NOMO-1 (cell line): ENCODE measurements around the gene PLEKHG5.

Experiments
- DNase-seq, 2 experiments: peaks; one replicate each; lab custom pipeline; 2025; ENCODE audit not compliant: unreplicated experiment in 2 of 2; lab: John Stamatoyannopoulos, UW

Gene PLEKHG5

DNA sequence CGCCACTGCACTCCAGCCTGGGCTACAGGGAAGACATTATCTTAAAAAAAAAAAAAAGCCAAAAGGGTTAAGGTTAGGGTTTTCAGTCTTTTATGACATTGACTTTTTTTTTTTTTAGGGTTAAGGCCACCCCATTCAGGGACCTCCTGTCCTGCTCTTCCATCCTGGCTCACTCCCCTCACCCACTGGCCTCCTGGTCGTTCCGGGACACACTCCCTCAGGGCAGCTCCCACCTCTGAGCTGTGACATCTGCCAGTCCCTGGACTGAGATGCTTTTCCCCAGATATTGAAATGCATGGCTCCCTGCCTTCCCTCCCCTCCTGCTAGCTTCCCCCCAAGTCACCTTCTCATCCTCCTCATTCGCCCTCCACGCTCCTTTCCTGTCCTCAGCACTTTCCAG lies 9.6 kb downstream of the PLEKHG5 start:
- no peak for DNase-seq

DNA sequence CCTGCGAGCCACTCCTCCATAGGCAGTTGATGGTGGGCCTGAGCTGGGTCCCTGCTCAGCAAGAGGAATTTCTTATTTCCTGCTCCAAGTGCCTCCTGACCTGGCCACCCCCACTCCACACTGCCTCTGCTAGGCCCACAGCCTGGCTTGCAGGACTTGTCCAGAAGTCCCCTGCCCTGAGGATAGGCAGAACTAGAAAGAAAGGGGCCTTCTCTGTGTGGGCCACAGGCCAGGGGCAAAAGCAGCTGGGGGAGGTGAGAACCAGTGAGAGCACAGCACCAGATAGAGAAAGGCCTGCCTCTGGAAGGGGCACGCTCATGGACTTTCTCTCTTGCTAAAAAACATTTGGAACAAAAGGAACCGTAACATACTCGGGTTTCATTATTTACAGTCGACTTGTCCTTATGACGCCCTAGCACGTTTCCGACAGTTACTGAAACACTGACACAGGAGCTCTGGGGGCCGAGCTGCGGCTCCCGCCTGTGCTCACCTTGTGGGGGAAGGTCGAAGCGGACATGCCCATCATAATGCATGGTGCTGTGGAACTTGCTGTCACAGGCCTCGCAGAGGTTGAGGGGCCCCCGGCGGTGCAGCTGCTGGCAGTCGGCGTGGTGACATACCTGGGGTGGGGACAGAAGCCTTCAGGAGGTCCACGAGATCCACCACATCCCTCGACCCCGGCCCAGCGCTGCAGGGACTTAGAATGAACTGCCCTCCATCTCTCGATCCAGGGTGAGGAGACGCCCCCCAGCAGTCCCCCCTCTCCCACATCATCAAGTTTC lies 14.2 kb downstream of the PLEKHG5 start:
- DNase-seq: no peak

DNA sequence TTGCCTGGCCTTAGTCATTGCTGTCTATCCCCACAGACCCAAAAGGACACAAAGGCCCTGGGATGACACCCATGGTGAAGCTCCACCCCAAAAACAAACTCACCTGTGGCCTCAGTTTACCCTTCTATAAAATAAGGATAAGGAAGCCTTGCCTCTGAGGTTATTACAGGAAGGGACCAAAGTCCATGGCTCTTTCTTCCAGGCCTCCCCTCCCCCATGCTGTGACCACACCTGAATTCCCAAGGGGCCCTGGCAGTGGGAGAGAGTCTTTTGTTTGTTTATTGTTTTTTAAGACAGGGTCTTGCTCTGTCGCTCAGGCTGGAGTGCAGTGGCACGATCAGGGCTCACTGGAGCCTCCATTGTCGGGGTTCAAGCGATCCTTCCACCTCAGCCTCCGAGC lies 15.0 kb downstream of the PLEKHG5 start:
- no peak for DNase-seq

DNA sequence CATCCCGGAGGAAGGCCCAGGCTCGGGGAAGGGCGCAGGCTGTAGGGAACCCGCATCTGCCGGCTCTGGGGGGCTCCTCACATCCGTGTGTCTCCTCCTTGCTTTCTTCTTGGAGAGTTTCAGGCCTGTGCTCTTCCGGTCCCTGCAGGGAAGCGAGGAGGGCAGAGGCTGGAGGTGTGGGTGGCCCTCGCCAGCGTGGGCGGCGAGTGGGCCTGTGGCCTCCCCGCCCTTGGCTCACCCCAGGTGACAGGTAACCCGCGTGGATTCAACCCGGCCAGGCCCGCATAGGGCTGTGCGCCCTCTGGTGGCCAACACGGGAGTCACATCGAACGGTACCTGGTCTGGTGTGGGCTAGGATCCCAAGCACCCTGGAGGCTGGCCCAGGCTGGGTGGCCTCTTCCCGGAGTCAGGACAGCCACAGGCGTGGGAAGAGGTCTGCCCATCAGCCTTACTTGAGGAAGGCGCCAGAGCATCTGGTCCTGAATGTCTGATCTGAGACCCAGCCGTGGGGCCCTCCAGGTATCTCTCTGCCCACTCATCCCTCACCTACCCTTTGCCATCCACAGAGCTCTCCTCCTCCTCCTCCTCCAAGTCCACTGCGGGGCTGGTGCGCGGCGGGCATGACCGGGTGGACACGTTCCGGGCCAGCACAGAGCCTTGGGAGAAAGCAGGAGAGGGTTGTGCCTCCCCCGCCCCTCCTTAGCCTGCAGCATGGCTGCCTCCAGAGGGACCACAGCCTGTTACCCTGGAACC lies 15.9 kb downstream of the PLEKHG5 start:
- DNase-seq: peak in 1 of 2 experiments; percentile 36

DNA sequence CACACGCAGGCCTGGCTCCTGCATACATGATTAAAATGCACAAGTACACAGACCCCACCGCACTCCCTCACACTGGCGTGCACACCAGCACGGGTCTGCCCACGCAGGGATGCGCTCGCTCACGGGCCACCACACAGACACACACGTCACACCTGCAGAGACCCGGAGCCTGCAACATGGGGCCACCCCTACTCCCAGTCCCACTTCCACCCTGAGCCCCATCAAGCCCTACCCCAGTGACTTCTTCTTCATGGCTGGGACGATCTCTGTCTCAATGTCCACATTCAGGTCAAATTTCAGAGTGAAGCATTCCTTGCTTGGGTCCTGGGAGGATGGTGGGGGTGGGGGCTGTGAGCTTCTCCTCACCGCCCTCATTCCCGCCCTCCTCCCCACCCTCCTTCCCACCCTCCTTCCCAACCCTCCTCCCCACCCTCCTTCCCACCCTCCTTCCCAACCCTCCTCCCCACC lies 16.6 kb downstream of the PLEKHG5 start:
- DNase-seq: no peak

DNA sequence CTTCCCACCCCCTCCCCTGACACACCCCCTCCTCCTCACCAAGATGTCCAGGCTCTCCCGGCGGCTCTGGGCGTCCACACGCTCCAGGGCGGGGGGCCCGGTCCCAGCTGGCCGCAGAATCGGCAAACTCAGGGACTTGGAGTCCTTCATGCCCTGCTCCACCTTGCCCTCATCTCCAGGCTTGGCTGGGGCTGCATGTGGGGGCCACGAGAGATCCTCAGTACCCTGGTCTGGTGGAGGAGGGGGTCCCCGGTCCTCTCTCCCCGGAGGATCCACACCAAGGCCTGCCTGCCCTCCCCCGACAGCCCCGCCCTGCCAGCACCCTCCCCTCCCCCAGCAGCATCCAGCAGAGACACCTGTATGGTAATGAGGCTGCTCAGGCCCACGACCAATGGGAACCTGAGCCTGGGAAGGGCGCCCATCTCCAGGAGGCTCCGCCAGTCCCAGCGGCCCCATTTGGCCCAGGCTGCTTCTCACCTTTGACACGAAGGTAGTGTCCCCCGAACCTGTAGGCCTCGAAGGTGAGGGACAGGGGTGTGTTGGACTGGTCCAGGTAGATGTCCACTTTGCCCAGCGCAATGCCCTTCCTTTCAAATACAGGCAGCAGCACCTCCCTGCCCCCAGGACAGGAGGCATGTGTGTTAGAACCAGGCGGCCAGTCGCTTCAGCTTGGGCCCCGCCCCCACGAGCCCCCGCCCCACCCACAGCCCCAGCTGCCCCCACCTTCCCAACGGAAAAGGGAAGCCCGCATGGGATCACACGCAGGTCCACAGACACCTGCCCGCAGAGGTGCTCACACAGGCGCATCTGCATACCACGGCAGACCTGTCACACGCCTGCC lies 17.3 kb downstream of the PLEKHG5 start:
- no peak for DNase-seq

DNA sequence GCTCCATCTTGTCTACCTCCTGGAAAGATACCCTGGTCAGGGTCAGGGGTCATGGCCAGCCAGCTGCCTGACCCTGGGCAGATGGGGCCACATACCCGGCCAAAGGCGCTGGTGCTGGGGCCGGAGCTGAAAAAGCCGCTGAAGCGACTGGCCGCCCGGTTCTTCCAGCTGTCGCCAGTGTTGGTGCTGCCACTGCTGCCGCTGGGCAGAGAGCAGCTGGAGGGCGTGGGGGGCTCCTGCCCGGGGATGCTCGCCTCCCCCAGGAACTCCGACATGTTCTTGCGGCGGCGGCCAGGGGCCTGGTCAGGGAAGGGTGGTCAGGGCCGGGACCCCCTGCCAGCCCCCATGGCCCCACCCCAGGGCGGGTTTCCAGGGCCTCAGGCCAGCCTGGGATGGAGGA lies 18.3 kb downstream of the PLEKHG5 start:
- DNase-seq: no peak

DNA sequence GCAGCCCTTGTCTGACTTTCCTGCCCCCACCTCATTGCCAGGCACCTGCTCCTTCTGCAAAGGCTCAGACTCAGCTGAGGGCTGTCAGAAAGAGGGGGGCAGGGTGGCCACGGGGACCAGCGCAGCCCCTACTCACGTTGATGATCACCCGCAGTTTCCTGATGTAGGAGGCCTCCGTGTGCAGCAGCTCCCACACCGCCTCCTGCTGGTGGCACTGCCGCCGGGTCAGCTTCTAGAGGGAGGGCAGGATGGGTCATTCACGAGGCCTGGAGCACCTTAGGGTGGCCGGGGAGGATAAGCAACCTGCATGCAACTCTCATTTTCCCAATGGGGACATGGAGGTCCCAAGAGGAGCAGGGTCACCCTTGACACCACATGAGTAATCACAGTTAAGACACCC lies 19.1 kb downstream of the PLEKHG5 start:
- DNase-seq: no peak

DNA sequence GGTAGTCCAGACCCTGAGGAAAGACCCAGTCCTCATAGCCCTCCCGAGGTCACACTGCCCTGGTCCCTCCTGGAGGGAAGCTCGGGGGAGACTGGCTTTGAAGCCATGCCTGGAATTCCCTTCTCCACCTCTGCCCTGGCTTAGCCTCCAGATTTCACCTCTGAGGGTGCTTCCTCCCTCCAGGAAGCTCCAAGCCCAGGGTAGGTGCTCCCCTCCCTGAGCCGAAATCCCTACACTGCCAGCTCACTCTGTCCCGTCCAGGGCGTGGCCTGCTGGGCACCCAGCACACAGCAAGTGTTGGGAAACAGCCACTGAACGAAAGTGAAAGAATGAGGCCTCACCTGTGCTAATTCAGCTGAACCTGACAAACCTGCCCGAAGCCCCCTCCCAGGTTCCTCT lies 19.5 kb downstream of the PLEKHG5 start:
- no peak for DNase-seq

DNA sequence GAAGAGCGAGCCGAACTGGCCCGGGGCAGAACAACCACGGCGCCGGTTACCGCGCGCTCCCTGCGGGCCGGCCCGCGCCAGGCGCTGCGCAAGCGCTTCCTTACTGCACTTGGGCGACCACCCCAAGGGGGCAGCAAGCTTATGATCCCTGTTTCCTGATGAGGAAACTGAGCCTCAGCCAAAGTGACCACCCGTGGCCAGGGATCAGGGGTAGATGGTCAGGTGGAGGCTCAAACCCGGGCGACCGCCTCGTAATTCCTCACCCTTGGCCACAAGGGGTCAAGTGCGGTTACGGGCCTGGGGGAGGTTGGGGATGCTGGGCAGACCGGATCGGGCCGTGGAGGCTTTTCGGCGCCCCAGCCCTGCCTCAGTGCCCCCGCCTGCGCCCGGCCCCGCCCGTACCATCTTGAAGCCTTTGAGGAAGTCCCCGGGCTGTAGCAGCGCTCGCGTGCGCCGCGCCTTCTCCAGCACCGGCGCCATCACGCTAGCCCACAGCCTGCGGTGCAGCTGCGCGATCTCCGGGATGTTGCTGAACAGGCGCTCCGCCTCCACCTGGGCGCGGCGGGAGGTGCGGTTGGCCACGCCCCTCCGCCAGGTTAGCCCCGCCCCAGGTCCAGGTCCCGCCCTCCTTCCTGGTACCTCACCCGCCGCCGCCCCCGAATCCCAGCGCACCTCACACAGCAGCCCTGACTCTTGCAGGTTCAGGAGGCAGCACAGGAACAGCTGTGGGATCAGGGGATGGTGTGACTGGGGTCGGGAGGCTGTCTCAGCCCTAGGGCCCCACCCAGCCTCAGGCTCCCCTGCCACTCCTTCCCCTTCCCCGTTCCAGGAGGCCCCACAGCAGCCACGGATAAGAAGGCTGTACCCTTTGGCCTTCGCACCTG lies 20.1 kb downstream of the PLEKHG5 start:
- no peak for DNase-seq

DNA sequence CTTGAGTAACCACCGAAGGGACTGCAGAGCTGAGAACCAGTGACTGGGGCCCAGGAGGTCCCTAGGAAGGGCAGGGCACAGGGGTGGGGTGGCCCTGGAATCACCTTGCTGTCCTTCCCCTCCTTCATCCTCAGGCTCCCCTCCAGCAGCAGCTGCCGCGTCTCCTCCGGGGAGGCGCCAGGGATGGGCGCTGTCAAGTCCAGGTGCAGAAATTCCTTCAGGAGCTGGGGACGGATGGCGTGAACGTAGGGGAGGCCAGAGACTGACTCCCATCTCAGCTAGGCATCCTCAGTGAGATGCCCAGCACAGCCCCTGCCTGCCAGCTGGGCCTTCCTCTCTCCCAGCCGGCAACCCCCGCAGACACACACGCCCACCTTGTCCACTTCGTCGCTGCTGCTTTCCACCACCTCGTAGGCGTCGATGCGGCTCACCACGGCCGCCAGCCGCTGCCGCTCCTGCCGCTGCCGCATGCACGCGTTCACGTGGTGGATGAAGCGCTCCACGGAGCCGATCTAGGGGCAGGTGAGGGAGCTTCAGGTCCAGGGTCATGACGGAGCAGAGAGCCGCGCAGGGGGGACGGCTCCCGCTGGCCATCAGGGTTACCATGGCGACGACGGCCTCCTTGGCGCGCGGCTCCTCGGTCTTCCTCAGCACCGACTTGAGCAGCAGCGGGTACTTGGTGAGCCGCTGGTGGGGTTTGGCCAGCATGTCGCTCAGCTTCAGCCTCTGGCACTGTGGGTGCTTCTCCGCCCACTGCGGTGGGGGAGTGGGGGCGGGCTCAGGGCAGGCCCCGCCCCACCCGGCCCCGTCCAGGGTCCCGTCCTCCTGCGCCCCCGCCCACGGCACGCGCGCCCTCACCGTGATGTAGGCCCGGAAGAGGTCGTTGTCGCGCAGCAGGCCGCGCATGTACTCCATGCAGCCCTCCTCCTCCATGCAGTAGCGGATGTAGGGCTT lies 21.1 kb downstream of the PLEKHG5 start:
- no peak for DNase-seq

DNA sequence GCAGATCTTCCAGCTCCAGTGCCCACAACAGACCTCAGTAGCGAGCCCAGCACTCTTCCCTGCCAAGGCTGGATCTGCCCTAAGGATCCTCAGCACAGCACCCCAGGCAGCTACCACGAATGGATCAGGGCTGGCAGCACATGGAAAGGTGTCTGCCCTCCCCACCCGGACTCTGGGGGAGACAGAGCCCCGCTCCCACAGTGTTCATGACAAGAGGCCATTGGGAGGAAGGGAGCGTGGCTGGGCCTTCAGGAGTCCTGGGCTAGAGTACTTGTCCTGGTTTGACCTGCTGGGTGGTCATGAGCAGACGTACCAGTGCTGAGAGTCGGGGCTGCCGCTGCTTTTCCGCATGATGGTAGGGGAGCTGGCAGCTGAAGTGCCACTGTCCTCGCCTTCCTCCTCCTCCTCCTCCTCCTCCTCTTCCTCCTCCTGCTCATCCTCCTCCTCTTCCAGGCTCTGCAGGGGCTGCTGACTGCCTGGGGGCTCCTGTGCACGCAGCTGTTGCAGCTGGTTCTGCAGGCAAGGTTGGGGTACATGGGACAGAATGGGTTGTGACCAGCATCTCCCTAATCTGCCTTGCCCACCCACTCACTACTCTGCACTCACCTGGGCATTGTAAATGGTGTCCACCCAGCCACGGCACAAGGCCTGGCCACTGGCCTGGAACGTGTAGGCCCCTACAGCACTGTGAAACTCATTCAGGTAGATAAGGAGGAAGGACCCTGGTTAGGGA lies 22.6 kb downstream of the PLEKHG5 start:
- DNase-seq: no peak

DNA sequence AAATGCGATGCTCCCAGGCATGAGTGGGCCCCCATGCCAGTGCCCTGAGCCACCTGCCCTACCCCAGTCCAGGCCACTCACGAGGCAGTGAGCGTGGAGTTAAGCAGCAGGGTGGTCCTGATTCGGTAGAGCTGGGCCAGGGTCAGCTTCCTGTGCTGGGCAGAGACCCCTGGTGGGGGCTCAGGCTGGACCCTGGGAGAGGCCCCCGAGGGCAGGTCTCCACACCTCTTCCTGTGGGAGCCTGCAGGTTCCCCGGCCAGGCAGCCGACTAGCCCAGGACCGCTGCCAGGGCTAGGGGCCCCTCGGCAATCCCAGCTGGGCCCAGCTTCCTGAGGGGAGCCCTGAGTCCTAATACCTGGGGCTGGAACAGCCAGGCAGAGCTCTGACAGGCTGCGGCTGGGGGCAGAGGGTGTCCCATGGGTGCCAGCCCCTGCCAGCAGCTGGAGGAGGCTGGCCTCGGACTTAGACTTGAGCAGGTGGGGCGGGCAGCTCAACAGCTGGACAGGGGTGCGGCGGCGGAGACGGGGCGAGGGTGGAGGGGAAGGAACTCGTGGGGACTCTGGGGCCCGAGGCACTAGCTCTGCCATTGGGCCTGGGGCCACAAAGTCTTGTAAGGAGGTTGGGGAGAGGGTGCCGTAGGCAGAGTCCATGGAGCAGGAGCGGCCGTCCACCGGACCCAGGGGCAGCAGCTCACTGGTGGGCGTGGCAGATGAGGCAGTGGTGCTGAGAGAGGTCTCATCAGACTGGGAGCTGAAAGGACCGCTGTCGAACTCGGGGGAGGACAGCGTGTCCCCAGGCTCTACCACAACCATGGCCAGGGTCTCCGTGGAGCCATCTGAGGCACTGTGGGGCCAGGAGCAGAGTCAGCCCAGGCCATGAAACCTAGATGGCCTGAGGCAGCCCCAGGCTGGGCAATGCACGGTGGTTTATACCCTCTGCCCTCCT lies 23.5 kb downstream of the PLEKHG5 start:
- no peak for DNase-seq

DNA sequence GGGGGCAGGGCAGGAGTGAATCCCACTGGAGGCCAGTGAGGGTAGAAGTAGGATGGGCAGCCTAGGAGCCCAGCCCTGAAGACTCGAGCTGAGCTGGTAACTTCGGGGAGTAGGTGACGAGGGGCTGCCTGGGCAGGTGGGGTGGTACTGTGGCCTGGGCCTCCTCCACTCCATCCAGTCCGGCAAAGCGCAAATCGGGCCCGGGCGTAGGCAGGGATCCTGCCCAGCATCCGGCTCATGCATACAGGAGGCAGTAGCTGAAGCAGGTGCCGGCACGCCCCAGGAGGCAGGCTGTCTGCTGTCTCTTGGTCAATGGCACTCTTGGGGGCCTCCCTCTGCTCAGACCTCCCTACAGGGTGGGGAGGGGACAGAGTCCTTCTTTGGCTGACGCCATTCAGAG lies 24.2 kb downstream of the PLEKHG5 start:
- DNase-seq: no peak

DNA sequence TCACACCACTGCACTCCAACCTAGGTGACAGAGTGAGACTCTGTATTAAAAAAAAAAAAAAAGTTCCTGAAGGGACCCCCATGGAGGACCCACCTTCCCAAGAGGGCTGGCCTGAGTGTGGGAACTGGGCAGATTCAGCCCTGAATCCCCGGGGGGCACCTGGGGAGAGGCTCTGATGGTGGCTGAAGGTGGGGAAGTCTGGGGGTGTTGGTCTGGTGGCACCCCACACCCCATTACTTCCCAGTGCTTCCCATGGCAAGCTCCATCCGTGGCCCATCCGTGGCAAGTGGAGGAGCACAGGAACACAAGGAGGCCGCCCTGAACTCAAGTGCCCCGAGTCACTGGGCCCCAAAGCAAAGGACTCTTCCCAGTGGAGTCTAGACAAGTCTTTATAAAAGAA lies 24.7 kb downstream of the PLEKHG5 start:
- no peak for DNase-seq

DNA sequence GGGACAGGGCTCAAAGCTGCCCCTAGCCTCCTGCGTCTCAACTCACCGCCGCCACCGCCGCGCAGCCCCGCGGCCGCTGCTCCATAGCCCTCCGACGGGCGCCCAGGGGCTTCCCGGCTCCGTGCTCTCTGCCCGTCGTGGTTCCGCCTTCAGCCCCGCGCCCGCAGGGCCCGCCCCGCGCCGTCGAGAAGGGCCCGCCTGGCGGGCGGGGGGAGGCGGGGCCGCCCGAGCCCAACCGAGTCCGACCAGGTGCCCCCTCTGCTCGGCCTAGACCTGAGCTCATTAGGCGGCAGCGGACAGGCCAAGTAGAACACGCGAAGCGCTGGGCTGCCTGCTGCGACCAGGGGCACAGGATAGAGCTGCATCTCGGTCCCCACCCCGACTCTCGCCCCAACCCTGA lies 25.4 kb downstream of the PLEKHG5 start, which contains the start of gene TNFRSF25:
TSS of gene TNFRSF25 (minus strand) at position 151 of the 400 bp plus-strand sequence. CDS start at position 85, 66 bp downstream.
- no peak for DNase-seq

DNA sequence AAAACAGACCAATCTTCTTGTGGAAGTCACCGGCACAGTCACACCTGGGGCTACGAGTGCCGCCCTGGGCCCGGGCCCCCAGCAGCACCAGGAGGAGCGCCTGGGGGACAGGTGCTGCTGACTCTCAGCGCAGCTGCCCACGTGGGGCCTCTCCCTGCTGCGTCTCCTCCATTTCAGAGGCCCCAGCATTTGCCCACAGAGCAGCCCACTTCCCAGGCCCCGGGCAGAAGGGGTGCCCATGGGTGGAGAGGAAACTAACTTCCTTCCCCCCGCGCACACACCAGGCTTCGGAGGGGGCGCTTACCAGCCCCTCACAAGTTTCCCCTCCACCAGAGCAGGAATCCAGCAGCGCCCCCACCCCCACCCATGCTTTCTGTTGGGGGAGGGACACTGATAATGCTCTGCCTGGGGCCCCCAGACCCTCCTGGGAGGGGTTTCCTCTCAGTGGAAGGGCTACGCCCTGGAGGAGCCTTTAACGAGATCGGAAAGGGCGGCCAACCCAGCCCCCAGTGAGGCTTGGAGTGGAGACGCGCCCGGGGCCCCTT lies 25.9 kb downstream of the PLEKHG5 start:
- DNase-seq: no peak
